G401.6 (cell line): ENCODE results near the gene WNK2.
A peak's percentile ranks its signal among the peaks of the same experiment; 100 is the strongest.
"Not testable (repeated sequence)": the region's sequence is repeated elsewhere in the genome, so short reads cannot be mapped to it uniquely, and the experiment has no call there.

Source experiments
- FAIRE-seq: peaks from 2 replicates; lab custom pipeline; 2012; peaks lifted over from hg19 to GRCh38; lab: Jason Lieb, UNC

WNK2 gene

DNA sequence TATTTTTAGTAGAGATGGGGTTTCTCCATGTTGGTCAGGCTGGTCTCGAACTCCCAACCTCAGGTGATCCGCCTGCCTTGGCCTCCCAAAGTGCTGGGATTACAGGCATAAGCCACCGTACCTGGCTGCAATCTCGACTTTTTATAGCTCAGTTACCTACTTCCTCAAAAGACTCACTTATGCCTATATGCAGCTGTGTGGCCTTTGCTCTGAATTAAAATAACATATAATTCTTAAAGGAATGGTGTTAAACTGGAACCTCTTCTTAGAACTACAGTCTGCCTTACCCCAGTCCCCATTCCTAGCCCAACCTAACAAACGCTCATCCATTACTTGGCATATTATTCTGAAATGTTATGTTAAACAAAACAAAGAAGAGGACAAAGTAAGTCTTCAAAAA lies 157.9 kb downstream of the WNK2 start:
- not testable (repeated sequence) for FAIRE-seq

DNA sequence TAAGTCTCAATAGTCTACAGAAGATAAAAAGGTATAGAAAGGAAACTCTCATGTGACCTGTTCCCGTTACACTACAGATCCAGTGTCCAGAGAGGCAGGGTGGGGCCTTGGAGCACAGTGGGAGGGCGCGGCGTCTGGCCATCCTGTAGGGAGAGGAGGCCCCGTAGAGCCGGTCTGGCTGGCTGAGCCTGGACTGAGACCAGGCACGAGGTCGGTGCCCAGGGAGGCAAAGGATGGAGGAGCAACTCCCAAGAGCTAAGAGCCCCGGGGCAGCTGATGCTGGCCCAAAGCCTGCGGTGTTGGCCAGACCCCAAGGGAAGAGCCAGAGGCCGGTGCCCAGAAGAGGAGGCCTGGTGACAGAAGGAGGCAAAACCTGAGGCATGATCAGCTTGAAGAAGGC lies 158.5 kb downstream of the WNK2 start:
- not testable (repeated sequence) for FAIRE-seq

DNA sequence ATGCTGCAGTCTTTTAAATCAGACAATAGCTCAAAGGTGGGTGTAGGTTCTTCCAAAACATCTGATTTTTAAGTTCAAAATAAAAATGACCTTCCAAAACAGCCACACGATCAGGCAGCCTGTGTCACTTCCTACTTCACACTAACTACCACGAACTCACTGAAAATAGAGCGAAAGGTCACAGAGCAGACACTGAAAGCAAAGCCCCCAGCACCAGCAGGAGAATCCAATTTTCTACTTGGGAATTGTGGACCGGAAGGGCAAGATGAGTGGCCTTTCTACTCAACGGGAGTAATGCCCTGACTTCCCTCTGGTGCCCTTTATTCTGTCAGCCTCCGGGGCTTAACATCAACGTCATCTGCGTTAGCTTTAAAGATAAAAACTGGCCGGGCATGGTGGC lies 159.7 kb downstream of the WNK2 start:
- FAIRE-seq: no peak

DNA sequence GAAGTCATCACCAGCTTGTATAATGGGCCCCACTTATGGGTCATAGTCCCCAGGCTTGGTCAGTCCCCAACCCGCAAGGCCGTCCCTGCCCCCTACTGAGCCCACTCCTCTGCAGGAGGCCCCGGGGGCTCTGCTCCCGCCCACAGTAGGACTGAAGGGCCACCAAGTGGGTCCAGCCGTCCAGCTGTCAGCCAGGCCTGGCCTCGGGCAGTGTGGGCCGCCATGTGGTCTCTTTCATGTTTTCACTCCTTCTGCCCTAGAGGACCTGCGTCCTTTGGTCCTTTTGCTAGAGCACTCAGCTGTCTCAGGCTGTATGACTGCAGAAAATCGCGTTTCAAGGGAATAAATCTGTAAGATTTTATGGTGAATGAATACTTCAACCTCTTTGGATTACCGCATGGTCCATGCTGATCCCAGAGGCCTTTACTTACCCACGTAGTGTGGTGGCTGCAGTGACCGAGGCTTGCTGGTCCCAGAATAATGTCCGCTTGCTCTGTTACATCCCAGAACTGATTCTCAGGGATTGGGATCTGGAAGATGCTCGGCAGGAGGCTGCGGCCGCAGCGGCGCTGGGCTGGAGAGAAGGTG lies 161.8 kb downstream of the WNK2 start:
- FAIRE-seq: no peak

DNA sequence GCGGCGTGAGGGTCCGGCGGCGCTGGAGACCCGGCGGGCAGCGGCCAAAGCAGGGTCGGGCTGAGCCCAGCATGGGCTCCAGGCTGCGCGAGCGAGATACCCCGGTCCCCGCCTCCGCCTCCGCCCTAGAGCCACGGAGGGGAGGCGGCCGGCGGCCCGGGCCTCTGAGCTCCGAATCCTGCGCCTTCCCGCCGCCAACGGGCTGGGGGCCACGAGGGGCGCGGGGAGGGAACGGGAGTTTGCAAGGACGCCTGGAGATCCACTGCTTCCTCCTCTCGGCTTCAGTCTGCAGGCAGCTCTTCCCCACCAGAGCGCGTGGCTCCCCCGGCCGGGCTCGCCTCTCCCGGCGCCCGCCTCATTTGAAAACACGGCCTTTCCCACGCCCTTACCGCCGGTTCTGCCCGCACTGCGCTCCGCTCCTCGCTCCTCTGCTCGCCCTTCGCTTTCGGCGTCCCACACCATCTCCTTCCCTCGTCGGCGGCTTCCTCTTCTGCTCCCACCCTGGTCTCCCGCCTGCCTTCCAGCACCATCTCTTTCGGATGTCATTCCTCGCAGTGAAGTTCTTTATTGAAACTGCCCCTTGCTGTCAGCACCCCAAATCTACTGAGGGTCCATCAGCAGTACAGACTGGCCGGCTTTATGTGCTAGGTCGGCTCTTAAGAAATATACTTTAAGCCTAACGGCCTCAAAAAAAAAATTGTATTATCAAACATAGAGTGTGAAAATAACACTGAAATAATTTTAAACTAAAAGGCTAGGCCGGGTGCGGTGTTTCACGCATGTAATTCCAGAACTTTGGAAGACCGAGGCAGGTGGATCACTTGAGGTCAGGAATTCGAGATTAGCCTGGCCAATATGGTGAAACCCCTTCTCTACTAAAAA lies 162.5 kb downstream of the WNK2 start:
- FAIRE-seq: no peak

DNA sequence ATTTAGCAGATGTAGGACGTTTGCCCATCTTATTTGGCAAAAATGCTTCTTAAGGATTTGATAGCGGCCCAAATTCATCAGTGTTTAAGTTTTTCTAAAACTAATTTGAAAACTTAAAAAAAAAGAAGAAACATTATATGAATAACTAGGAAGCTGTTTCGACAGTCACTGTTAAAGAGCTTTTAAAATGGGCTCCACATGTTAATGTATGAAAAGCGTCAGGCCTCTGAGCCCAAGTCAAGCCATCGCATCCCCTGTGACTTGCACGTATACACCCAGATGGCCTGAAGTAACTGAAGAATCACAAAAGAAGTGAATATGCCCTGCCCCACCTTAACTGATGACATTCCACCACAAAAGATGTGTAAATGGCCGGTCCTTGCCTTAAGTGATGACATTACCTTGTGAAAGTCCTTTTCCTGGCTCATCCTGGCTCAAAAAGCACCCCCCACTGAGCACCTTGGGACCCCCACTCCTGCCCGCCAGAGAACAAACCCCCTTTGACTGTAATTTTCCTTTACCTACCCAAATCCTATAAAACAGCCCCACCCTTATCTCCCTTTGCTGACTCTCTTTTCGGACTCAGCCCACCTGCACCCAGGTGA lies 163.5 kb downstream of the WNK2 start:
- not testable (repeated sequence) for FAIRE-seq

DNA sequence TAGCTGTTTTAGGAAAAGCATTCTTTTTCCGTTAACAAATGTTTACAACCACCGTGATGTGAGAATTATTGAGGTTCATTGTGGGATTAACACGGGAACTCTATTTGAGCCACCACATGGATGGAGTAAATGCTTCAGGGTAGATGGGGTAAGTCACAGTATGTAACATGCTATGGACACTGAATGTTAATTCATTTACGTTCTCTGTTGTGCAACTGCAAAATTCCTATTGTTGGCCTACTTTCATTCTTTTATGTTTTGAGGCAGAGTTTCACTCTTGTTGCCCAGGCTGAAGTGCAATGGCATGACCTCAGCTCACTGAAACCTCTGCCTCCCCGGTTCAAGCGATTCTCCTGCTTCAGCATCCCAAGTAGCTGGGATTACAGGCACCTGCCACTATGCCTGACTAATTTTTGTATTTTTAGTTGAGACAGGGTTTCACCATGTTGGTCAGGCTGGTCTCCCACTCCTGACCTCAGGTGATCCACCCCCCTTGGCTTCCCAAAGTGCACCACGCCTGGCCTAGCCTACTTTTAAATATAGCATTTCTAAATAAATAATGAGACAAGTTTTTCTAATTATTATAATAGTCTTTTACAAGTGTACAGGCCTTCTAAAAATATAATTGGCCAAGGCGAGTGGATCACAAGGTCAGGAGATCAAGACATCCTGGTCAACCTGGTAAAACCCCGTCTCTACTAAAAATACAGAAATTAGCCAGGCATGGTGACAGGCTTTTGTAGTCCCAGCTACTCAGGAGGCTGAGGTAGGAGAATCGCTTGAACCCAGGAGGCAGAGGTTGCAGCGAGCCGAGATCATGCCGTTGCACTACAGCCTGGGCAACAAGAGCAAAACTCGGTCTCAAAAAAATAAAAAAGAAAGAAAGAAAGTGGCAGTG lies 169.7 kb downstream of the WNK2 start:
- not testable (repeated sequence) for FAIRE-seq

DNA sequence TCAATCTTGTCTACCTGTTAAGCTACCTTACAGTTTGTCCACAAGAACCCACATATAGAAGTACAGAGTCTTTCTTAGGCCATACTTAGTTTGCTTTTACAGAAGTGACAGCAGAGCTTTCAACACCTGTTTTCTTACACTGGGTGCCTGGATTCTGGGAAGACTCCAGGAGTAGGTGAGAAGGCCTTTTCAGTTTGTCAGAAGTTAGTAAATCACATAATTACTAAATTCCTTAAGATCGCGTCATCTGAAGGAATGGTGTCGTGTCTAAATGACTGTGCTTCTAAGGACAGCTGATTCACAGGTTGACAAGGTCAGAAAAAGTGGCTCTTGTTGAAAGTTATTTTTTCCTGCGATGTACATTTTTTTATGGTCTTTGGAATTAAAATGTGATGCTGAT lies 170.5 kb downstream of the WNK2 start:
- no peak for FAIRE-seq

DNA sequence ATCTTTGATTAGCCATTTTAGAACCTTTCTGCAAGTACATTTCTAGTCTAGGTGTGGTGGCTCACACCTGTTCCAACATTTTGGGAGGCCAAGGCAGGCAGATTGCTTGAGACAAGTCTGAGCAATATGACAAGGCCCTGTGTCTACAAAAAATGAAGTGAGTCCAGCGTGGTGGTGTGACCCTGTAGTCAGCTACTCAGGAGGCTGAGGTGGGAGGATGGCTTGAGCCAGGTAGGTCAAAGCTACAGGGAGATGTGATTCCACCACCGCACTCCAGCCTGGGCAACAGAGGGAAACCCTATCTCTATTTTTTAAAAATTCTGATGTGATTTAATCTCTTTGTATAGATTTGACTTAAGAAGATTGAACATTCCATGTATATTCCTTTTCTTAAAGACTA lies 171.9 kb downstream of the WNK2 start:
- no peak for FAIRE-seq

DNA sequence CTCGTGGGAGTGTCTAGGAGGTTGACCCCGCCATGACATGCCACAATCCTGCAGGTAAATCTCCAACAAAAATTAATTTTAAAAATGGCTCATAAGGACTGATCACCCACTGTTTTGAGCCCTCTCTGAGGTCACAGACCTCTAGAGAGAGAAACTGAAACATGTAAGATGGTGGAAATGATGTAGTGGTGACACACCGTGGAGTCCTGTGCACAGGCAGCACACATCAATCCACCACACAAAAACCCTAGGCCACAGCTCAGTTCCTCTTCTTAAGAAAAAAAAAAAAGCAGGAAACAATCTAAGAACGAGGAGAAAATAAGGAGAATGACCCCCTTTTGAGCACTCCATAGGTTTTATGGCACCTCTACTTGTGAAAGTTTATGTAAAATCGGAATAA lies 173.7 kb downstream of the WNK2 start:
- FAIRE-seq: no peak

DNA sequence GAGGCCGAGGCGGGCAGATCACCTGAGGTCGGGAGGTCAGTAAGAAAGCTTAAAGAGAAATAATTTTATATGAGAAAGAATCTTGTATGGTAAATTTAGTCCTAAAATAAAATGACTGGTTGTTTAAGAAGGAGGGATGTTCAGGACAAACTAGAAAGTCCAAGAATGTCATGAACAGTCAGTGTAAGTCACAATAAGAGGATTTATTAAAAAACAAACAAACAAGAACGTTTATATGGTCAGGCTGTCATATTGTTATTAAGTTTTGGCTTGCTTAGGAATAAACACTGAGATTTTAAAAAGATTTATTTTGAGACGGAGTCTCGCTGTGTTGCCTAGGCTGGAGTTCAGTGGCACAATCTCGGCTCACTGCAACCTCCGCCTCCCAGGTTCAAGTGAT lies 176.0 kb downstream of the WNK2 start:
- FAIRE-seq: peak; percentile 15

DNA sequence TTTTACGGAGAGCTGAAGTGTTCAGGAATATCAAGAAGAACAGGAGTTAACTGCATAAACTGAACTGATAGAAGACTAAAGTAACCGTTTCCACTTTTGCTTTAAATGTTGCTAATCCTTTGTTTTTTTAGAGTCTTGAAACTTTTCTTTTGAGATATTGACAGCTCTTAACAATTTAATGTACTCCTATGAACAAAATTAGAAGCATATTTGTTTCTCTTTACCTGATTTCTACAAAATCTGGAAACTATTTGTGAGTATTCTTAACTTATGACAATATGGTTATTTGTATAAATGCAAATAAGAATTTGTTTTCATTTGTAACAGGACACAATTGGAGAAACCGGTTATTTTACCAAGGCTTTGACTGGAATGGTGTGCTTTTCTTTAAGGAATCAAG lies 178.1 kb downstream of the WNK2 start:
- no peak for FAIRE-seq

DNA sequence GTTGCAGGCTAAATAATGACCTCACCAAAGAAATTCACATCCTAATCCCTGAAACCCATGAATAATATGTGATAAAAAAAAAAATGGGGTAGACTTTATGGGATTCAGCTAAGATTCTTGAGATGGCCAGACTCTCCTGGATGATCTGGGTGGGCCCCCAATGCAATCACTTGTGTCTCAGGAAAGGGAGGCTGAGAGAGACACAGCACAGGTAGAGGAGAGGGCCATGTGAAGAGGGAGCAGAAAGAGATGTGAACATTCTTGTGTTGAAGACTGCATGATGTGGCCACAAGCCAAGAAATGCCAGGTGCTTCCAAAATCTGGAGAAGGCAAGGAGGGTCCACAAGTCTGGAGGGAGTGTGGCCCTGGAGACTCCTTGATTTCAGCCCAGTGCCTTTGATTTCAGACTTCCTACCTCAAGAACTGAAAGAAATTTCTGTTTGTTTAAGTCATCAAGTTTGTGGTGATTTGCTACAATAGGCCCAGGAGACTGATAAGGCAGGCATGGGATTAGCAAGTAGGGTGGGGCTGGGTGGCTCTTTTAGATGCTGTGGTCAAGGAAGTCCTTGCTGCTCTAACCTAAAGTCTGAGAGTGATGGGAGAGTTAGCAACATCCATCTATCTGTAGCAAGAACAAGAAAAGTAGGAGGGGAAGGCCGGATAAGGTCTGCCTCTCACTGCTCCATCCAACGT lies 180.9 kb downstream of the WNK2 start:
- FAIRE-seq: no peak

DNA sequence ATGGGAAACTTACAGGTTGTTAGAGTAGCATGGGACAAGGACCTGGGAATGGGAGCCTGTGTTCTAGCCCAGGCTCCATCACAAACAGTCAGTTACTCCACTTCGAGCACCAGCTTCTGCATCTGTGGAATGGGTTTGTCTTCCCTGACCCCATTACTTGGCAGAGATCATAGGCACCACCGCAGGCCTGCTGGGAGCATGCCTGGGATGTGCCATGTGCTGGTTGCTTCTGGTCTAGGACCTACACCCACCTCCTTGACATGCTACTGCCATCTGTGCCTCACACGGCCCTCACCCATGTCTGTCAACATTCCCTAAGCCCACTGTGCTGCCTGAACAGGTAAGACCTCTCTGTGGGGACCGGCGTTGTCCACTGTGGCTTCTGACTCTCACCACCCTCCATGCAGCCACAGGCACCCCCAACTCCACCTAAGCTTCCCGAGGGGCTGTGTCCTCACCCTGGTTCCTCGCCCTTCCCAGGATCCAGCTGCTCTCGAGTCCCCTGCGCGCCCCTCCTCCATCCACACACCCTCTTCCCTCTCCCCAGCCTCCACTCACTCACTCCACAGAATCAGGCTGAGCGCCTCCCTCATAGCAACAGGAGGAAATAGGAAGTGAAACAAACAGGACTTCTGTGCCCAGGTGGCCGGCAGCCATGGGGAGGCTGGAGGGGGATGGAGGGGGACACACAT lies 181.6 kb downstream of the WNK2 start:
- FAIRE-seq: no peak

DNA sequence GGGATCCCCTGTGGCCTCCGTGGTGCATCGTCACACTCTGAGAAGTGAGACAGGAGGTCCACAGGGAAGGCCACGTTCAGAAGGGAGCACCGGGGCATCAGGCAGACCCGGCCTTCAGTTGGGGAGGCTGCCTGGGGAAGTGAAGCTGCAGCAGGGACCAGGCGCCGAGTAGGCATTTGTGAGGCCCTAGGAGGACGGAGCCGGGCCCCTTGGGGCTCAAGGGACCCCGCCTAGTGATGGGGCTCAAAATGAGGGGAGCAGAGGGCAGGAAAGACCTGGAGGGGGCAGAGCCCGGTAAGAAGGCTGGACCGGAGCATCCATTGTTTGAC lies 182.1 kb downstream of the WNK2 start:
- FAIRE-seq: no peak

DNA sequence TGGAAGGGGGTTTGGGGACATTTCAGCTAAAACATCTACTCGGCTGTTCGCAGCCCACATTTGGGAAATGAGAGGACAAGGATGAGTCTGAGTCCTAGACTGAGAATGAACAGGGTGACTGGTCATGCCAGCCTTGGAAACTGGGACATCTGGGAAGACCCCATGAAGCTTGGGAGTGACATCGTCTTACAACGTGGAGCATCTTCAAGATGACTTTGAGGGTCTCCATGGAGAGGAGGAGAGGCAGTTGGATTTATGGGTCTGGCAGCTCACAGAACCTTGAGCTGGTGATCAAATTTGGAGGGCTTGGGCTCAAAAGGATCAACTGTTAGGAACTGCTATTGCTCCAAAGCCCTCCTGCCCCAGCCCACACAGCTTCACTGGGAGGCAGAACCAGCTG lies 182.5 kb downstream of the WNK2 start:
- FAIRE-seq: not testable (repeated sequence)

DNA sequence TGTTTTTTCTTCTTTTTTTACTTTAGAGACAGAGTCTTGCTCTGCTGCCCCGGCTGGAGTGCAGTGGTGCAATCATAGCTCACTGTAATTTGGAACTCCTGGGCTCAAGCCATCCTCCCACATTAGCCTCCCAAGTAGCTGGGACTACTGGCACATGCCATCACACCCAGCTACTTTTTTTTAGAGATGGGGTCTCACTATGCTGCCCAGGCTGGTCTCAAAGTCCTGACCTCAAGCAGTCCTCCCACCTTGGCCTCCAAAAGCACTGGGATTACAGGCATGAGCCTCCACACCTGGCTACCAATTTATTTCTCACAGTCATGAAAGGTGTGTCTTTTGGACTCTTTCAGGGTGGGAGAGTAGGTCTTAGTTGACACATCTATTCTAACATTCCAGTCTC lies 184.5 kb downstream of the WNK2 start:
- FAIRE-seq: no peak

DNA sequence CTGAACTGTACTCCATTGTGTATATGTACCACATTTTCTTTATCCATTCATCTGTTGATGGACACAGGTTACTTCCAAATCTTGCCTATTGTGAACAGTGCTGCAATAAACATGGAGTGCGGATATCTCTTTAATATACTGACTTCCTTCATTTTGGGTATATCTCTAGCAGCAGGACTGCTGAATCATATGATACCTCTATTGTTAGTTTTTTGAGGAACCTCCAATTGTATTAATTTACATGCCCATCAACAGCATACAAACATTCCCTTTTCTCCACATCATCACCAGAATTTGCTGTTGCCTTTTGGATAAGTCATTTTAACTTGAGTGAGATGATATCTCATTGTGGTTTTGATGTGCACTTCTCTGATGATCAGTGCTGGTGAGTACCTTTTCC lies 185.7 kb downstream of the WNK2 start:
- no peak for FAIRE-seq
